T-cell (primary cell): ENCODE results near the gene SCN8A. TPM values are rescaled to one million over a fixed set of nuclear protein-coding genes. Genes with fewer than 3 reads are reported as not detected.
"Not testable (repeated sequence)": the region's sequence is repeated elsewhere in the genome, so short reads cannot be mapped to it uniquely, and the experiment has no call there.

Source experiments
- ATAC-seq, 4 experiments: fragments of 200-7000 bp in 3 of 4; fragments of 150-1000 bp in 1 of 4; cut with Tn5 transposase; replicated peaks in 1 of 4; 1 replicate in 3 of 4; 2 replicates in 1 of 4; pipeline ENCODE4 v1.10.0; 2021; ENCODE audit warnings: moderate library complexity in 3 of 4, mild to moderate bottlenecking in 2 of 4, moderate number of reproducible peaks in 1 of 4
- CTCF ChIA-PET, 2 donors: fragments of 300-600 bp; sonication (Branson Sonifier 250); formaldehyde crosslinking; loops; one replicate each; lab custom pipeline; 2022; ENCODE audit warnings: antibody characterized with exemption in 2 of 2; lab: Charles Lee
- POLR2A ChIA-PET, 2 donors: fragments of 300-600 bp; sonication (Branson Sonifier 250); formaldehyde crosslinking; loops; one replicate each; lab custom pipeline; 2022; ENCODE audit warnings: antibody characterized with exemption in 2 of 2; lab: Charles Lee
- DNase-seq, 35 experiments: peaks; one replicate each; pipeline versions ENCODE4 v3.0.0 to v3.0.0-alpha.2; 2013 to 2023
- H3K27ac ChIP-seq: one replicate; pipeline ENCODE4 v1.5.1; 2013; ENCODE audit warnings: low read length
- H3K27me3 ChIP-seq, 2 experiments: replicated peaks in 1 of 2; 1 replicate in 1 of 2; 2 replicates in 1 of 2; pipeline versions ENCODE4 v1.6.1 to v1.7.0; 2013; ENCODE audit warnings: low read length in 1 of 2, mixed read lengths in 1 of 2; ENCODE audit not compliant: control insufficient read depth in 2 of 2, insufficient read depth in 2 of 2; ENCODE audit errors: extremely low read depth in 1 of 2
- H3K36me3 ChIP-seq, 2 donors: 1 replicate in 1 of 2; 2 replicates in 1 of 2; pipeline versions ENCODE4 v1.6.1 to v1.7.0; 2013; ENCODE audit warnings: low read length in 1 of 2; ENCODE audit not compliant: control insufficient read depth in 2 of 2, insufficient read depth in 1 of 2; ENCODE audit errors: extremely low read depth in 1 of 2
- H3K4me1 ChIP-seq, 2 experiments: 1 replicate in 1 of 2; 2 replicates in 1 of 2; pipeline versions ENCODE4 v1.6.1 to v1.7.0; 2013; ENCODE audit warnings: low read length in 2 of 2, mixed read lengths in 1 of 2; ENCODE audit not compliant: insufficient read depth in 2 of 2, control insufficient read depth in 1 of 2; ENCODE audit errors: extremely low read depth in 1 of 2
- H3K4me3 ChIP-seq, 2 donors: 1 replicate in 1 of 2; 2 replicates in 1 of 2; pipeline versions ENCODE4 v1.5.1 to v1.7.0; 2013; ENCODE audit warnings: mild to moderate bottlenecking in 2 of 2, low read length in 1 of 2, moderate library complexity in 1 of 2; ENCODE audit not compliant: control insufficient read depth in 1 of 2; ENCODE audit errors: extremely low read depth in 1 of 2
- H3K9me3 ChIP-seq: 2 replicates; pipeline ENCODE4 v1.7.0; 2013
- H3K27ac Mint-ChIP-seq, 2 donors: one replicate each; pipeline ENCODE4 v1.8.0; 2020 to 2021; ENCODE audit warnings: mild to moderate bottlenecking in 2 of 2, mixed read lengths in 2 of 2
- H3K27me3 Mint-ChIP-seq, 2 donors: one replicate each; pipeline ENCODE4 v1.8.0; 2021 to 2022; ENCODE audit warnings: mixed read lengths in 2 of 2
- H3K36me3 Mint-ChIP-seq: one replicate; pipeline ENCODE4 v1.8.0; 2021; ENCODE audit warnings: mixed read lengths
- H3K4me1 Mint-ChIP-seq, 3 donors: one replicate each; pipeline ENCODE4 v1.8.0; 2020 to 2022; ENCODE audit warnings: mixed read lengths in 3 of 3, mild to moderate bottlenecking in 1 of 3
- H3K4me3 Mint-ChIP-seq, 3 donors: one replicate each; pipeline ENCODE4 v1.8.0; 2020 to 2022; ENCODE audit warnings: mild to moderate bottlenecking in 3 of 3, mixed read lengths in 3 of 3, moderate library complexity in 3 of 3
- H3K9me3 Mint-ChIP-seq, 3 donors: one replicate each; pipeline ENCODE4 v1.8.0; 2020 to 2022; ENCODE audit warnings: mixed read lengths in 3 of 3
- WGBS: methylation state at CpG from one replicate; pipeline ENCODE4 v1.1.5; 2013; ENCODE audit warnings: missing lambda C conversion rate; ENCODE audit not compliant: insufficient coverage; 5-methylcytosine and 5-hydroxymethylcytosine counted together
- total RNA-seq, 35 experiments: library from RNA in 6 of 35; stranded (reverse) in 6 of 35; fragments of 120-200 nt in 1 of 35; gene quantifications; one replicate each; pipeline versions ENCODE4 v1.2.1 to v1.2.4 and lab custom pipeline; 2013 to 2026

SCN8A gene
- total RNA-seq, 5 donors from 2014 or later (not counting 1 experiment from before 2014, with no cell fraction given) = 0.41 to 1.0 (median 0.53) TPM

- H3K4me1 Mint-ChIP-seq = no peaks in the 10 kb centered on the region
- Histone ChIP-seq H3K36me3 (no peaks in the 10 kb centered on the region), H3K27me3 (peaks cover 0 to 3% of the 10 kb centered on the region in 2 experiments), H3K9me3 (no peaks in the 10 kb centered on the region), H3K4me1 (no peaks in the 10 kb centered on the region), H3K4me3 (no peak overlapping the region), H3K27ac (no peak overlapping the region)
- peaks cover 3 to 8% of the 10 kb centered on the region in 2 donors for H3K27me3 Mint-ChIP-seq
- ChIA-PET CTCF (no interaction called here), POLR2A (no interaction called here)
- peaks cover 0 to 10% (median 0%) of the 10 kb centered on the region in 3 donors for H3K9me3 Mint-ChIP-seq
- no peak overlapping the region for H3K27ac Mint-ChIP-seq
- ATAC-seq (no peak), DNase-seq (no peak)
- peaks cover 4% of the 10 kb centered on the region for H3K36me3 Mint-ChIP-seq
- 60% methylated on average over 1 of the region's 5 CpGs for WGBS
- no peak overlapping the region for H3K4me3 Mint-ChIP-seq
Measured at GRCh38 chr12:51639361-51639760, 48.3 kb downstream of the SCN8A start.

- ChIA-PET CTCF (no interaction called here), POLR2A (no interaction called here)
- Histone ChIP-seq H3K36me3 (no peaks in the 10 kb centered on the region), H3K9me3 (no peaks in the 10 kb centered on the region), H3K27me3 (peaks cover 0 to 3% of the 10 kb centered on the region in 2 experiments), H3K4me3 (no peak overlapping the region), H3K27ac (no peak overlapping the region), H3K4me1 (no peaks in the 10 kb centered on the region)
- no peak overlapping the region for H3K27ac Mint-ChIP-seq
- no peaks in the 10 kb centered on the region for H3K4me1 Mint-ChIP-seq
- DNase-seq (no peak), ATAC-seq (no peak)
- H3K4me3 Mint-ChIP-seq = no peak overlapping the region
- peaks cover 4% of the 10 kb centered on the region for H3K36me3 Mint-ChIP-seq
- H3K9me3 Mint-ChIP-seq = peaks cover 0 to 8% (median 0%) of the 10 kb centered on the region in 3 donors
- H3K27me3 Mint-ChIP-seq = peaks cover 3 to 5% of the 10 kb centered on the region in 2 donors
Measured at GRCh38 chr12:51642286-51642685, 51.3 kb downstream of the SCN8A start.

GRCh38 chr12:51643951-51644350 lies 52.9 kb downstream of the SCN8A start:
- WGBS = no CpG with 5 or more reads among the region's 1 CpG
- Histone ChIP-seq H3K27ac (no peak overlapping the region), H3K4me1 (no peaks in the 10 kb centered on the region), H3K9me3 (no peaks in the 10 kb centered on the region), H3K27me3 (peaks cover 0 to 3% of the 10 kb centered on the region in 2 experiments), H3K36me3 (no peaks in the 10 kb centered on the region), H3K4me3 (no peak overlapping the region)
- Mint-ChIP-seq H3K9me3 (peaks cover 0 to 2% (median 0%) of the 10 kb centered on the region in 3 donors), H3K36me3 (no peaks in the 10 kb centered on the region), H3K4me3 (no peak overlapping the region), H3K27ac (no peak overlapping the region), H3K4me1 (no peaks in the 10 kb centered on the region), H3K27me3 (peaks cover 3% of the 10 kb centered on the region in 2 donors)
- POLR2A ChIA-PET = no interaction called here
- CTCF ChIA-PET = no interaction called here
- no peak for DNase-seq
- no peak for ATAC-seq

- POLR2A ChIA-PET, H3K27ac ChIP-seq, H3K36me3 Mint-ChIP-seq, H3K27me3 ChIP-seq, DNase-seq, H3K36me3 ChIP-seq, ATAC-seq, H3K27ac Mint-ChIP-seq, H3K9me3 Mint-ChIP-seq, H3K9me3 ChIP-seq, H3K4me3 ChIP-seq, H3K4me3 Mint-ChIP-seq, H3K4me1 Mint-ChIP-seq, H3K27me3 Mint-ChIP-seq, H3K4me1 ChIP-seq, CTCF ChIA-PET: not testable (repeated sequence)
- WGBS = 100% methylated on average over 2 of the region's 23 CpGs
Measured at GRCh38 chr12:51644691-51645090, 53.7 kb downstream of the SCN8A start.

- H3K27ac Mint-ChIP-seq = no peak overlapping the region
- peaks cover 5% of the 10 kb centered on the region for H3K36me3 Mint-ChIP-seq
- Histone ChIP-seq H3K4me3 (no peak overlapping the region), H3K27me3 (peaks cover 0 to 4% of the 10 kb centered on the region in 2 experiments), H3K36me3 (no peaks in the 10 kb centered on the region), H3K4me1 (no peaks in the 10 kb centered on the region), H3K27ac (no peak overlapping the region), H3K9me3 (no peaks in the 10 kb centered on the region)
- ChIA-PET POLR2A (no interaction called here), CTCF (no interaction called here)
- peaks cover 3% of the 10 kb centered on the region in 2 donors for H3K27me3 Mint-ChIP-seq
- H3K4me1 Mint-ChIP-seq = no peaks in the 10 kb centered on the region
- ATAC-seq (no peak), DNase-seq (no peak)
- no peak overlapping the region for H3K4me3 Mint-ChIP-seq
- peaks cover 4 to 10% (median 5%) of the 10 kb centered on the region in 3 donors for H3K9me3 Mint-ChIP-seq
- no CpG with 5 or more reads among the region's 2 CpGs for WGBS
Measured at GRCh38 chr12:51645961-51646360, 54.9 kb downstream of the SCN8A start.

- Histone ChIP-seq H3K27ac (no peak overlapping the region), H3K4me3 (no peak overlapping the region), H3K36me3 (no peaks in the 10 kb centered on the region), H3K27me3 (peaks cover 0 to 4% of the 10 kb centered on the region in 2 experiments), H3K9me3 (no peaks in the 10 kb centered on the region), H3K4me1 (no peaks in the 10 kb centered on the region)
- ATAC-seq (no peak), DNase-seq (no peak)
- POLR2A ChIA-PET = no interaction called here
- H3K9me3 Mint-ChIP-seq = peaks cover 4 to 10% (median 5%) of the 10 kb centered on the region in 3 donors
- H3K4me1 Mint-ChIP-seq = no peaks in the 10 kb centered on the region
- CTCF ChIA-PET = no interaction called here
- 100% methylated on average over 1 of the region's 4 CpGs for WGBS
- H3K27me3 Mint-ChIP-seq = peaks cover 3 to 5% of the 10 kb centered on the region in 2 donors
- peaks cover 5% of the 10 kb centered on the region for H3K36me3 Mint-ChIP-seq
- no peak overlapping the region for H3K4me3 Mint-ChIP-seq
- H3K27ac Mint-ChIP-seq = no peak overlapping the region
Measured at GRCh38 chr12:51647647-51648046, 56.6 kb downstream of the SCN8A start.

GRCh38 chr12:51653431-51653830 lies 62.4 kb downstream of the SCN8A start:
- peaks cover 5% of the 10 kb centered on the region for H3K36me3 Mint-ChIP-seq

More at GRCh38 chr12:51653431-51653830, 62.4 kb downstream of the SCN8A start:
- Histone ChIP-seq H3K4me1 (no peaks in the 10 kb centered on the region), H3K27me3 (peaks cover 0 to 2% of the 10 kb centered on the region in 2 experiments), H3K36me3 (no peaks in the 10 kb centered on the region), H3K9me3 (no peaks in the 10 kb centered on the region), H3K4me3 (no peak overlapping the region), H3K27ac (no peak overlapping the region)
- ChIA-PET CTCF (no interaction called here), POLR2A (no interaction called here)
- H3K4me3 Mint-ChIP-seq = no peak overlapping the region
- H3K27me3 Mint-ChIP-seq = peaks cover 4 to 22% of the 10 kb centered on the region in 2 donors
- no peak overlapping the region for H3K27ac Mint-ChIP-seq
- DNase-seq = no peak
- peaks cover 4 to 8% (median 5%) of the 10 kb centered on the region in 3 donors for H3K9me3 Mint-ChIP-seq
- no peaks in the 10 kb centered on the region for H3K4me1 Mint-ChIP-seq
- ATAC-seq = no peak
